Adrenal gland (tissue), 5 donors: ENCODE results near the gene SPATA9.

Experiments used
- POLR2A ChIP-seq, 2 donors: fragments of 450-650 bp; IDR thresholded peaks; one replicate each; pipeline ENCODE4 v1.6.1; 2017; ENCODE audit warnings: antibody characterized with exemption in 2 of 2, mild to moderate bottlenecking in 2 of 2, moderate library complexity in 1 of 2
- TF ChIP-seq, protein P1 (sequence below), 6 experiments: fragments of 450-650 bp in 4 of 6; fragments of 200-600 bp in 2 of 6; sonication (generic) in 1 of 6; IDR thresholded peaks; 1 replicate in 5 of 6; 2 replicates in 1 of 6; pipeline versions ENCODE4 v1.5.1 to v1.8.0; 2016 to 2021; ENCODE audit warnings: antibody characterized with exemption in 6 of 6, mild to moderate bottlenecking in 2 of 6, moderate library complexity in 1 of 6
- donor health status: DM: no; HTN: no; CAD: no.

DNA sequence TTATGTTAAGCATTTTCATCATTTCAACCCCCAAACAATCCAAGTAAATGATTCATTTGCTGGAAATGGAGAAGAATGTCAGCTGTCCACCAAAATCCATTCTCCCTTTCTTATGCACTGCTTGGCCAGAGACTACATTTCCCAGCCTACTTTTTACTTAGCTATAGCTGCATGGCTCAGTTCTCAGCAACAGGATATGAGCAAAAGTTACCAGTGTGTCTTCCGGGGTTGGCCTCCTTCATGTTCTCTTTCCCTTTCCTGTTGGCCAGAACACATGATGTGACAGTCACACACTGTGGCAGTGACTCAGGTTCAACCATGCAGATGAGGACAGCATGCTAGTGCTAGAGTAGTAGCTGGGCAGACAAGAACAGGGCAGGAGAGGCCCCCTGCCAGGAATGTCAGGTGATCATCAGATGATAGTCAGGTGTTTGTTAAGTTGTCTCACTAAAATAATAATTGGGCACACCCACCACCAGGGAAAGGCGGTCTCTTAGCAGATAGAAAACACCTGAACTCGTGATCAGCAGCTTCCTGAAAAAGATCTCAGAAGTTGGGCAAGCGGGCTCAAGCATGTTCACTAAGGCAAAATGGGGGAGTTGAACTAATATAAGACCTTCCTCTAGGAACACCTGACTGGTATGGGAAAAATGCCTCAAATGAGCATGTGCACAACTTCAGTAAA, 50.7 kb downstream of the SPATA9 start:
- TF ChIP-seq, protein P1, sequence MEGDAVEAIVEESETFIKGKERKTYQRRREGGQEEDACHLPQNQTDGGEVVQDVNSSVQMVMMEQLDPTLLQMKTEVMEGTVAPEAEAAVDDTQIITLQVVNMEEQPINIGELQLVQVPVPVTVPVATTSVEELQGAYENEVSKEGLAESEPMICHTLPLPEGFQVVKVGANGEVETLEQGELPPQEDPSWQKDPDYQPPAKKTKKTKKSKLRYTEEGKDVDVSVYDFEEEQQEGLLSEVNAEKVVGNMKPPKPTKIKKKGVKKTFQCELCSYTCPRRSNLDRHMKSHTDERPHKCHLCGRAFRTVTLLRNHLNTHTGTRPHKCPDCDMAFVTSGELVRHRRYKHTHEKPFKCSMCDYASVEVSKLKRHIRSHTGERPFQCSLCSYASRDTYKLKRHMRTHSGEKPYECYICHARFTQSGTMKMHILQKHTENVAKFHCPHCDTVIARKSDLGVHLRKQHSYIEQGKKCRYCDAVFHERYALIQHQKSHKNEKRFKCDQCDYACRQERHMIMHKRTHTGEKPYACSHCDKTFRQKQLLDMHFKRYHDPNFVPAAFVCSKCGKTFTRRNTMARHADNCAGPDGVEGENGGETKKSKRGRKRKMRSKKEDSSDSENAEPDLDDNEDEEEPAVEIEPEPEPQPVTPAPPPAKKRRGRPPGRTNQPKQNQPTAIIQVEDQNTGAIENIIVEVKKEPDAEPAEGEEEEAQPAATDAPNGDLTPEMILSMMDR (IDR thresholded peaks at IDR 0.05): no peak
- TF ChIP-seq POLR2A (IDR thresholded peaks at IDR 0.05): no peak
